ENCODE results near the gene CPNE2. TPM values are rescaled to one million over a fixed set of nuclear protein-coding genes. Genes with fewer than 3 reads are reported as not detected.

CPNE2 gene
- total RNA-seq, 1 experiment from 2014 or later: 22.0 TPM

GRCh38 chr16:57128771-57129389 lies 36.5 kb downstream of the CPNE2 start:
- no peak for DNase-seq (ENCODE audit: low read depth, low spot score)
- in situ Hi-C loops (cut with HindIII; ENCODE audit: low pct_unique_long_range_greater_than_20kb, low sequenced_read_pairs): no loop called here

GRCh38 chr16:57130950-57131321 lies 38.6 kb downstream of the CPNE2 start:
- no peak for DNase-seq (ENCODE audit: low read depth, low spot score)
- in situ Hi-C loops (cut with HindIII; ENCODE audit: low pct_unique_long_range_greater_than_20kb, low sequenced_read_pairs): no loop called here

GRCh38 chr16:57131351-57131970 lies 39.1 kb downstream of the CPNE2 start:
- in situ Hi-C loops (cut with HindIII; ENCODE audit: low pct_unique_long_range_greater_than_20kb, low sequenced_read_pairs): no loop called here
- no peak for DNase-seq (ENCODE audit: low read depth, low spot score)

GRCh38 chr16:57132470-57132869 lies 40.1 kb downstream of the CPNE2 start:
- in situ Hi-C loops (cut with HindIII; ENCODE audit: low pct_unique_long_range_greater_than_20kb, low sequenced_read_pairs): no loop called here
- DNase-seq (ENCODE audit: low read depth, low spot score): no peak

- DNase-seq (ENCODE audit: low read depth, low spot score): no peak
- in situ Hi-C loops (cut with HindIII; ENCODE audit: low pct_unique_long_range_greater_than_20kb, low sequenced_read_pairs): no loop called here
These were observed 40.6 kb downstream of the CPNE2 start for GRCh38 chr16:57133031-57133430.

GRCh38 chr16:57133886-57134285 lies 41.5 kb downstream of the CPNE2 start:
- DNase-seq (ENCODE audit: low read depth, low spot score): no peak
- in situ Hi-C loops (cut with HindIII; ENCODE audit: low pct_unique_long_range_greater_than_20kb, low sequenced_read_pairs): no loop called here

- DNase-seq (ENCODE audit: low read depth, low spot score): no peak
- in situ Hi-C loops (cut with HindIII; ENCODE audit: low pct_unique_long_range_greater_than_20kb, low sequenced_read_pairs): no loop called here
These were observed 42.6 kb downstream of the CPNE2 start for GRCh38 chr16:57134982-57135381.

GRCh38 chr16:57137043-57137442 lies 44.7 kb downstream of the CPNE2 start:
- no peak for DNase-seq (ENCODE audit: low read depth, low spot score)
- in situ Hi-C loops (cut with HindIII; ENCODE audit: low pct_unique_long_range_greater_than_20kb, low sequenced_read_pairs): no loop called here

- no peak for DNase-seq (ENCODE audit: low read depth, low spot score)
- in situ Hi-C loops (cut with HindIII; ENCODE audit: low pct_unique_long_range_greater_than_20kb, low sequenced_read_pairs): no loop called here
These were observed 45.3 kb downstream of the CPNE2 start for GRCh38 chr16:57137566-57138273.

- no peak for DNase-seq (ENCODE audit: low read depth, low spot score)
- in situ Hi-C loops (cut with HindIII; ENCODE audit: low pct_unique_long_range_greater_than_20kb, low sequenced_read_pairs): no loop called here
These were observed 46.0 kb downstream of the CPNE2 start for GRCh38 chr16:57138281-57138935.

- DNase-seq (ENCODE audit: low read depth, low spot score): no peak
- in situ Hi-C loops (cut with HindIII; ENCODE audit: low pct_unique_long_range_greater_than_20kb, low sequenced_read_pairs): no loop called here
These were observed 48.7 kb downstream of the CPNE2 start for GRCh38 chr16:57140931-57141668.

- in situ Hi-C loops (cut with HindIII; ENCODE audit: low pct_unique_long_range_greater_than_20kb, low sequenced_read_pairs): no loop called here
- DNase-seq (ENCODE audit: low read depth, low spot score): no peak
These were observed 49.6 kb downstream of the CPNE2 start for GRCh38 chr16:57141822-57142631.

- in situ Hi-C loops (cut with HindIII; ENCODE audit: low pct_unique_long_range_greater_than_20kb, low sequenced_read_pairs): no loop called here
- DNase-seq (ENCODE audit: low read depth, low spot score): no peak
These were observed 51.0 kb downstream of the CPNE2 start for GRCh38 chr16:57143149-57143921.

- in situ Hi-C loops (cut with HindIII; ENCODE audit: low pct_unique_long_range_greater_than_20kb, low sequenced_read_pairs): no loop called here
- no peak for DNase-seq (ENCODE audit: low read depth, low spot score)
These were observed 51.6 kb downstream of the CPNE2 start for GRCh38 chr16:57144027-57144426.

GRCh38 chr16:57145046-57146021 lies 53.0 kb downstream of the CPNE2 start:
- no peak for DNase-seq (ENCODE audit: low read depth, low spot score)
- in situ Hi-C loops (cut with HindIII; ENCODE audit: low pct_unique_long_range_greater_than_20kb, low sequenced_read_pairs): no loop called here
